ENCODE data around the gene POLR1B.
"Not testable (repeated sequence)": the region's sequence is repeated elsewhere in the genome, so short reads cannot be mapped to it uniquely, and the experiment has no call there.

POLR1B gene

GRCh38 chr2:112547333-112547732 lies 5.1 kb downstream of the POLR1B start:
- H3K36me3 ChIP-seq (ENCODE audit: control insufficient read depth, insufficient read depth, low read length) = peaks cover 12% of the 10 kb centered on the region
- no peaks in the 10 kb centered on the region for H3K9me3 ChIP-seq (ENCODE audit: control insufficient read depth, insufficient read depth, low read length)
- H3K4me1 ChIP-seq (ENCODE audit: control insufficient read depth, insufficient read depth, low read length) = no peaks in the 10 kb centered on the region
- no peaks in the 10 kb centered on the region for H3K27me3 ChIP-seq (ENCODE audit: control insufficient read depth, insufficient read depth, low read length)
- H3K4me3 ChIP-seq (ENCODE audit: low read depth, low read length) = no peak overlapping the region
- H3K9ac ChIP-seq (ENCODE audit: low read depth, low read length) = no peak overlapping the region

- Histone ChIP-seq H3K9ac (ENCODE audit: low read depth, low read length) (no peak overlapping the region), H3K36me3 (ENCODE audit: control insufficient read depth, insufficient read depth, low read length) (peaks cover 20% of the 10 kb centered on the region), H3K4me3 (ENCODE audit: low read depth, low read length) (no peak overlapping the region)
These were observed 6.7 kb downstream of the POLR1B start for GRCh38 chr2:112548980-112549379.

DNA sequence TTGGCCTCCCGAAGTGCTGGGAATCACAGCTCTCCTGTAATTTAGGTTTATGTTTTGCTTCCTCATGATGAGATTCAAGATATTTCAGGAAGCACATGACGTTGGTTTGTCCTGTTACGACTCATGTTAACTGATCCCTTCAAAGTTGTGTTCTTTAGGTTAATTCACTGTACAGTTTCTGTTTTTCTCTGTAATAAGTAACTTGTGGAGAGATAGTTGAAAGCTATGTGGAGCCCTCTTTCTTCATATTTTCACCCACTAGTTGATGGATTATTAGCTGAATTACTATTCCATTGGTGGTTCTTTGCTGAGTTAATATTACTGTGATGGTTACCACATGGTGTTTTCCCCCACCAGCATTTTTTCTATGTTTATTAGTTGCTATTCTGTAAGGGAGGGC lies 23.8 kb downstream of the POLR1B start:
- H3K9me3 ChIP-seq (ENCODE audit: control insufficient read depth, insufficient read depth, low read length) = no peaks in the 10 kb centered on the region
- no peaks in the 10 kb centered on the region for H3K27me3 ChIP-seq (ENCODE audit: control insufficient read depth, insufficient read depth, low read length)
- H3K36me3 ChIP-seq (ENCODE audit: control insufficient read depth, insufficient read depth, low read length) = peaks cover 6% of the 10 kb centered on the region
- no peaks in the 10 kb centered on the region for H3K4me1 ChIP-seq (ENCODE audit: control insufficient read depth, insufficient read depth, low read length)
- H3K9ac ChIP-seq (ENCODE audit: low read depth, low read length) = no peak overlapping the region
- no peak overlapping the region for H3K4me3 ChIP-seq (ENCODE audit: low read depth, low read length)

More at GRCh38 chr2:112548980-112549379, 6.7 kb downstream of the POLR1B start:
- Histone ChIP-seq H3K9me3 (ENCODE audit: control insufficient read depth, insufficient read depth, low read length) (no peaks in the 10 kb centered on the region), H3K27me3 (ENCODE audit: control insufficient read depth, insufficient read depth, low read length) (no peaks in the 10 kb centered on the region), H3K4me1 (ENCODE audit: control insufficient read depth, insufficient read depth, low read length) (no peaks in the 10 kb centered on the region)

DNA sequence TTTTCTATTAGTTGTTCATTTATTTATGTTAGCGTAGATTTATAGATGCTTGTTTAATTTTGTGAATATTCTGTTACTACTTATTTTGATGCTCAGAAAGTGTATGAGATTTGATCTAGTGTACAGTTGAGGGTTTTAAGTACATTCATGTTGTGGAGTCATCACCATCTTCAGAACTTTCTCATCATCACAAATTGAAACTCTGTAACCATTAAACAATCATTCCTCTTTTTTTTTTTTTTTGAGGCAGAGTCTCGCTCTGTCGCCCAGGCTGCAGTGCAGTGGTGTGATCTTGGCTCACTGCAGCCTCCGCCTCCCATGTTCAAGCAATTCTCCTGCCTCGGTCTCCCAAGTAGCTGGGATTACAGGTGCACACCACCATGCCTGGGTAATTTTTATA lies 24.2 kb downstream of the POLR1B start:
- not testable (repeated sequence) for H3K36me3 ChIP-seq (ENCODE audit: control insufficient read depth, insufficient read depth, low read length)

DNA sequence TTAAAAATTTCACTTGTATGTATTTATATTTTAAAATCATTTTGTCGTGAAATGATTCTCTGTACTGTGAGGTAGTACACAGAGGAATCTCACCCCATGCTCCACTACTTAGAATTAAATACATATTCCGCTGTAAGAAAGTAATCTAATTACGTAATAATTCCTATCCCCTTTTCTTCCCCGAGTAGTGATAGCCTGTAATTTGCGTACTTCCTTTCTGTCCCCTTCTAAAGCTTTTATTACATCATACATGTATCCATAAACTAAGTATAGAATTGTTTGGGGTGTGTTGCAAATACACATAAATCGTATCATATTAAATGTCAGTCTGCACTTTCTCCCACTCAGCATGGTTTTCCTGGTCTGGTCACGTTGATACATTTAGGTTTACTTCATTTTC lies 29.7 kb downstream of the POLR1B start:
- Histone ChIP-seq H3K4me3 (ENCODE audit: low read depth, low read length) (no peak overlapping the region), H3K27me3 (ENCODE audit: control insufficient read depth, insufficient read depth, low read length) (no peaks in the 10 kb centered on the region), H3K9me3 (ENCODE audit: control insufficient read depth, insufficient read depth, low read length) (no peaks in the 10 kb centered on the region), H3K36me3 (ENCODE audit: control insufficient read depth, insufficient read depth, low read length) (peaks cover 24% of the 10 kb centered on the region), H3K9ac (ENCODE audit: low read depth, low read length) (no peak overlapping the region), H3K4me1 (ENCODE audit: control insufficient read depth, insufficient read depth, low read length) (no peaks in the 10 kb centered on the region)

More for the DNA sequence above, 24.2 kb downstream of the POLR1B start:
- H3K9me3 ChIP-seq (ENCODE audit: control insufficient read depth, insufficient read depth, low read length); H3K4me3 ChIP-seq (ENCODE audit: low read depth, low read length); H3K4me1 ChIP-seq (ENCODE audit: control insufficient read depth, insufficient read depth, low read length); H3K27me3 ChIP-seq (ENCODE audit: control insufficient read depth, insufficient read depth, low read length); H3K9ac ChIP-seq (ENCODE audit: low read depth, low read length): not testable (repeated sequence)

GRCh38 chr2:112577756-112578155 lies 35.5 kb downstream of the POLR1B start:
- Histone ChIP-seq H3K36me3 (ENCODE audit: control insufficient read depth, insufficient read depth, low read length) (peaks cover 13% of the 10 kb centered on the region), H3K9ac (ENCODE audit: low read depth, low read length) (no peak overlapping the region)

GRCh38 chr2:112579241-112579640 lies 37.0 kb downstream of the POLR1B start:
- Histone ChIP-seq H3K9ac (ENCODE audit: low read depth, low read length) (no peak overlapping the region), H3K4me1 (ENCODE audit: control insufficient read depth, insufficient read depth, low read length) (peaks cover 3% of the 10 kb centered on the region), H3K27me3 (ENCODE audit: control insufficient read depth, insufficient read depth, low read length) (no peaks in the 10 kb centered on the region), H3K4me3 (ENCODE audit: low read depth, low read length) (no peak overlapping the region), H3K9me3 (ENCODE audit: control insufficient read depth, insufficient read depth, low read length) (no peaks in the 10 kb centered on the region), H3K36me3 (ENCODE audit: control insufficient read depth, insufficient read depth, low read length) (peaks cover 12% of the 10 kb centered on the region)

More at GRCh38 chr2:112577756-112578155, 35.5 kb downstream of the POLR1B start:
- Histone ChIP-seq H3K27me3 (ENCODE audit: control insufficient read depth, insufficient read depth, low read length) (no peaks in the 10 kb centered on the region), H3K9me3 (ENCODE audit: control insufficient read depth, insufficient read depth, low read length) (no peaks in the 10 kb centered on the region), H3K4me1 (ENCODE audit: control insufficient read depth, insufficient read depth, low read length) (no peaks in the 10 kb centered on the region), H3K4me3 (ENCODE audit: low read depth, low read length) (no peak overlapping the region)

DNA sequence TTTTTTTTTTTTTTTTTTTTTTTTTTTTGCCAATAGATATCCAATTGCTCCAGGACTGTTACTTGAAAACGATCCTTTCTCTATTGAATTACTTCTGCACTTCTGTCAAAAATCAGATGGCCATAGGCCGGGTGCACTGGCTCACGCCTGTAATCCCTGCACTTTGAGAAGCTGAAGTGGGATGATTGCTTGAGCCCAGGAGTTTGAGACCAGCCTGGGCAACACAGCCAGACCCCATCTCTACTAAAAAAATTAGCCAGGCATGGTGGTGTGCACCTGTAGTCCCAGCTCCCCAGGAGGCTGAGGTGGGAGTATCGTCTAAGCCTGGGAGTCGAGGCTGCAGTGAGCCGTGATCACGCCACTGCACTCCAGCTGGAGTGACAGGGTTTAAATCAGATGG lies 37.8 kb downstream of the POLR1B start:
- Histone ChIP-seq H3K9ac (ENCODE audit: low read depth, low read length) (no peak overlapping the region), H3K4me1 (ENCODE audit: control insufficient read depth, insufficient read depth, low read length) (peaks cover 5% of the 10 kb centered on the region), H3K9me3 (ENCODE audit: control insufficient read depth, insufficient read depth, low read length) (no peaks in the 10 kb centered on the region), H3K4me3 (ENCODE audit: low read depth, low read length) (no peak overlapping the region), H3K36me3 (ENCODE audit: control insufficient read depth, insufficient read depth, low read length) (peaks cover 7% of the 10 kb centered on the region), H3K27me3 (ENCODE audit: control insufficient read depth, insufficient read depth, low read length) (no peaks in the 10 kb centered on the region)

DNA sequence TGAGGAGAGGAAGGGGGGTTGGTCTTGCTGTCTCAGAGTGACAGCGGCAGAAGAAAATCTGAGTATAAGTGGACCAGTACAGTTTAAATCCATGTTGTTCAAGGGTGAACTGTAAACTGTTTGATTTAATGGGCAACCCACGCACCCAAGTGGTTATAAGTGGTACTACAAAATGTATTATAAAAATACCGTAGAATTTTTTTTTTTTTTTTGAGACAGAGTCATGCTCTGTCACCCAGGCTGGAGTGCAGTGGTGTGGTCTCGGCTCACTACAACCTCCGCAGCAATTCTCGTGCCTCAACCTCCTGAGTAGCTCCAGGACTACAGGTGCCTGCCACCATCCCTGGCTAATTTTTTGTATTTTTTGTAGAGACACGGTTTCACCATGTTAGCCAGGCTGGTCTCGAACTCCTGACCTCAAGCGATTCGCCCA lies 40.1 kb downstream of the POLR1B start:
- no peaks in the 10 kb centered on the region for H3K9me3 ChIP-seq (ENCODE audit: control insufficient read depth, insufficient read depth, low read length)
- peaks cover 12% of the 10 kb centered on the region for H3K36me3 ChIP-seq (ENCODE audit: control insufficient read depth, insufficient read depth, low read length)
- H3K27me3 ChIP-seq (ENCODE audit: control insufficient read depth, insufficient read depth, low read length) = no peaks in the 10 kb centered on the region
- no peak overlapping the region for H3K9ac ChIP-seq (ENCODE audit: low read depth, low read length)
- peaks cover 7% of the 10 kb centered on the region for H3K4me1 ChIP-seq (ENCODE audit: control insufficient read depth, insufficient read depth, low read length)
- H3K4me3 ChIP-seq (ENCODE audit: low read depth, low read length) = no peak overlapping the region

- peaks cover 7% of the 10 kb centered on the region for H3K4me1 ChIP-seq (ENCODE audit: control insufficient read depth, insufficient read depth, low read length)
- peaks cover 13% of the 10 kb centered on the region for H3K36me3 ChIP-seq (ENCODE audit: control insufficient read depth, insufficient read depth, low read length)
- peak overlapping the region; percentile 77 for H3K9ac ChIP-seq (ENCODE audit: low read depth, low read length)
- H3K27me3 ChIP-seq (ENCODE audit: control insufficient read depth, insufficient read depth, low read length) = no peaks in the 10 kb centered on the region
- H3K9me3 ChIP-seq (ENCODE audit: control insufficient read depth, insufficient read depth, low read length) = no peaks in the 10 kb centered on the region
- H3K4me3 ChIP-seq (ENCODE audit: low read depth, low read length) = peak overlapping the region; percentile 94
These were observed 41.4 kb downstream of the POLR1B start for GRCh38 chr2:112583497-112584133.

GRCh38 chr2:112584134-112584890 lies 42.0 kb downstream of the POLR1B start, which contains the start of gene CHCHD5:
Gene CHCHD5 (plus strand): TSS chr2:112584609. CDS start chr2:112584648, 39 bp downstream.
- H3K9me3 ChIP-seq (ENCODE audit: control insufficient read depth, insufficient read depth, low read length) = no peaks in the 10 kb centered on the region
- H3K4me3 ChIP-seq (ENCODE audit: low read depth, low read length) = peak within 1 kb of the TSS; percentile 94
- peaks cover 13% of the 10 kb centered on the region for H3K36me3 ChIP-seq (ENCODE audit: control insufficient read depth, insufficient read depth, low read length)
- peak within 1 kb of the TSS; percentile 80 for H3K9ac ChIP-seq (ENCODE audit: low read depth, low read length)
- H3K27me3 ChIP-seq (ENCODE audit: control insufficient read depth, insufficient read depth, low read length) = no peaks in the 10 kb centered on the region
- H3K4me1 ChIP-seq (ENCODE audit: control insufficient read depth, insufficient read depth, low read length) = peaks cover 7% of the 10 kb centered on the region

- H3K4me3 ChIP-seq (ENCODE audit: low read depth, low read length) = peak overlapping the region; percentile 94
- peaks cover 13% of the 10 kb centered on the region for H3K36me3 ChIP-seq (ENCODE audit: control insufficient read depth, insufficient read depth, low read length)
- peak overlapping the region; percentile 80 for H3K9ac ChIP-seq (ENCODE audit: low read depth, low read length)
- no peaks in the 10 kb centered on the region for H3K27me3 ChIP-seq (ENCODE audit: control insufficient read depth, insufficient read depth, low read length)
- H3K4me1 ChIP-seq (ENCODE audit: control insufficient read depth, insufficient read depth, low read length) = peaks cover 7% of the 10 kb centered on the region
- H3K9me3 ChIP-seq (ENCODE audit: control insufficient read depth, insufficient read depth, low read length) = no peaks in the 10 kb centered on the region
These were observed 42.6 kb downstream of the POLR1B start for GRCh38 chr2:112584891-112585250.
